IMR-90 (cell line): ENCODE measurements around the gene CTPS2. TPM values are rescaled to one million over a fixed set of nuclear protein-coding genes. Genes with fewer than 3 reads are reported as not detected.

Experiments
- ATAC-seq: fragments of 200-7000 bp; cut with Tn5 transposase; 2 replicates; pipeline ENCODE4 v1.9.1; 2020; ENCODE audit warnings: low read depth, mild to moderate bottlenecking, moderate library complexity
- BruUV-seq: library from RNA; stranded (reverse); fragments of 400-500 nt; replicated peaks from 2 replicates; lab custom pipeline; 2021; lab: Mats Ljungman, UMichigan
- CTCF ChIA-PET: fragments of 300-600 bp; formaldehyde crosslinking; extraction: SDS; loops from one replicate; lab custom pipeline; 2021; ENCODE audit warnings: antibody characterized with exemption; lab: Yijun Ruan, JAX
- POLR2A ChIA-PET: fragments of 300-600 bp; sonication (Branson Sonifier 250); formaldehyde crosslinking; loops from one replicate; lab custom pipeline; 2022; ENCODE audit warnings: antibody characterized with exemption; ENCODE audit not compliant: unreplicated experiment; lab: Charles Lee
- DNase-seq: peaks from one replicate; pipeline ENCODE4 v3.0.0; 2013
- H2AFZ ChIP-seq: replicated peaks from 2 replicates; pipeline ENCODE3; 2013; ENCODE audit warnings: low read length, mild to moderate bottlenecking; ENCODE audit not compliant: poor library complexity
- H2AK5ac ChIP-seq: 2 replicates; pipeline ENCODE4 v1.6.1; 2013; ENCODE audit warnings: low read depth, low read length, inconsistent platforms
- H2AK9ac ChIP-seq: replicated peaks from 2 replicates; pipeline ENCODE3; 2013; ENCODE audit warnings: mild to moderate bottlenecking, low read depth, low read length, moderate library complexity; ENCODE audit not compliant: poor library complexity
- H2BK120ac ChIP-seq: 2 replicates; pipeline ENCODE4 v1.6.1; 2013; ENCODE audit warnings: low read depth, low read length, inconsistent platforms
- H2BK15ac ChIP-seq: 3 replicates; pipeline ENCODE4 v1.6.1; 2013; ENCODE audit warnings: low read depth, low read length, inconsistent platforms
- H2BK20ac ChIP-seq: 2 replicates; pipeline ENCODE4 v1.6.1; 2013; ENCODE audit warnings: low read depth, mild to moderate bottlenecking, inconsistent platforms, low read length, moderate library complexity
- H2BK5ac ChIP-seq: 2 replicates; pipeline ENCODE4 v1.6.1; 2013; ENCODE audit warnings: mild to moderate bottlenecking, low read depth, low read length, inconsistent platforms; ENCODE audit not compliant: poor library complexity, severe bottlenecking
- H3K14ac ChIP-seq: replicated peaks from 2 replicates; pipeline ENCODE4 v1.6.1; 2013; ENCODE audit warnings: low read depth, low read length, inconsistent platforms
- H3K18ac ChIP-seq: 2 replicates; pipeline ENCODE4 v1.6.1; 2013; ENCODE audit warnings: low read depth, low read length, control low read depth
- H3K23ac ChIP-seq: 2 replicates; pipeline ENCODE4 v1.6.1; 2013; ENCODE audit warnings: low read depth, low read length, inconsistent platforms
- H3K27ac ChIP-seq: 2 replicates; pipeline ENCODE4 v1.5.1; 2013; ENCODE audit warnings: mild to moderate bottlenecking, control low read depth, low read length; ENCODE audit not compliant: insufficient read depth
- H3K27me3 ChIP-seq: 2 replicates; pipeline ENCODE4 v1.6.1; 2013; ENCODE audit warnings: low read length; ENCODE audit not compliant: control insufficient read depth, insufficient read depth
- H3K36me3 ChIP-seq: 2 replicates; pipeline ENCODE4 v1.6.1; 2013; ENCODE audit warnings: low read length, mixed read lengths; ENCODE audit not compliant: control insufficient read depth, insufficient read depth
- H3K4ac ChIP-seq: 2 replicates; pipeline ENCODE4 v1.6.1; 2013; ENCODE audit warnings: low read depth, low read length, inconsistent platforms
- H3K4me1 ChIP-seq: 2 replicates; pipeline ENCODE4 v1.6.1; 2013; ENCODE audit warnings: low read length, mixed read lengths; ENCODE audit not compliant: control insufficient read depth, insufficient read depth
- H3K4me2 ChIP-seq: 2 replicates; pipeline ENCODE4 v1.6.1; 2013; ENCODE audit warnings: low read depth, mild to moderate bottlenecking, control low read depth, low read length, moderate library complexity
- H3K4me3 ChIP-seq: 2 replicates; pipeline ENCODE4 v1.5.1; 2013; ENCODE audit warnings: low read depth, mild to moderate bottlenecking, control low read depth, low read length, moderate library complexity; ENCODE audit not compliant: insufficient read depth
- H3K56ac ChIP-seq: 2 replicates; pipeline ENCODE4 v1.6.1; 2013; ENCODE audit warnings: low read length, inconsistent platforms; ENCODE audit not compliant: insufficient read depth; ENCODE audit errors: extremely low read depth
- H3K79me1 ChIP-seq, 2 experiments: 2 replicates each; pipeline ENCODE4 v1.6.1; 2013; ENCODE audit warnings: low read length in 2 of 2, inconsistent platforms in 1 of 2, low read depth in 1 of 2
- H3K9ac ChIP-seq: 2 replicates; pipeline ENCODE4 v1.6.1; 2013; ENCODE audit warnings: low read depth, low read length, control low read depth
- H3K9me1 ChIP-seq: 2 replicates; pipeline ENCODE4 v1.6.1; 2013; ENCODE audit warnings: low read length, inconsistent platforms; ENCODE audit not compliant: insufficient read depth
- H3K9me3 ChIP-seq: 2 replicates; pipeline ENCODE4 v1.6.1; 2013; ENCODE audit warnings: low read length; ENCODE audit not compliant: control insufficient read depth, insufficient read depth
- H4K20me1 ChIP-seq: 2 replicates; pipeline ENCODE4 v1.6.1; 2013; ENCODE audit warnings: low read length, inconsistent platforms; ENCODE audit not compliant: insufficient read depth
- H4K5ac ChIP-seq: 2 replicates; pipeline ENCODE4 v1.6.1; 2013; ENCODE audit warnings: mild to moderate bottlenecking, low read depth, low read length, control low read depth
- H4K8ac ChIP-seq, 2 experiments: 2 replicates each; pipeline ENCODE4 v1.6.1; 2013; ENCODE audit warnings: low read depth in 2 of 2, low read length in 2 of 2, control low read depth in 1 of 2, inconsistent platforms in 1 of 2
- H4K91ac ChIP-seq: 2 replicates; pipeline ENCODE4 v1.6.1; 2013; ENCODE audit warnings: low read depth, low read length, inconsistent platforms; ENCODE audit not compliant: insufficient read depth
- CEBPB ChIP-seq: IDR thresholded peaks from 2 replicates; pipeline ENCODE4 v1.6.1; 2012; ENCODE audit warnings: low read depth, low read length, improper control_type of control experiment
- RFX5 ChIP-seq: IDR thresholded peaks from 2 replicates; pipeline ENCODE4 v1.8.0; 2012; ENCODE audit warnings: low read depth, mild to moderate bottlenecking, low read length, moderate library complexity
- WGBS, 2 experiments: methylation state at CpG; one replicate each; pipeline versions ENCODE4 v1.1.5 to v1.1.7; 2013; ENCODE audit warnings: missing lambda C conversion rate in 2 of 2; ENCODE audit not compliant: insufficient read length in 1 of 2; ENCODE audit errors: extremely low coverage in 2 of 2; 5-methylcytosine and 5-hydroxymethylcytosine counted together
- dilution Hi-C: fragments of 300-500 bp; cut with HindIII; formaldehyde crosslinking; loops from one replicate; pipeline ENCODE4 v1.14.3; 2018; ENCODE audit warnings: low sequenced_read_pairs; ENCODE audit not compliant: unreplicated experiment
- in situ Hi-C: fragments of 300-500 bp; cut with MboI; formaldehyde crosslinking; loops from 3 replicates; pipeline ENCODE4 v1.14.3; 2019; ENCODE audit warnings: low sequenced_read_pairs, inconsistent platforms, mixed read lengths
- intact Hi-C: fragments of 100-400 bp; cut with micrococcal nuclease; formaldehyde crosslinking; loops from 2 replicates; pipeline ENCODE4 v1.10.0; 2022
- polyA plus RNA-seq, 3 experiments: library from polyadenylated mRNA; depleted of rRNA; stranded (reverse); fragments of >200 nt; gene quantifications; 2 replicates each; pipeline ENCODE4 v1.2.3, GENCODE V29; 2012; ENCODE audit warnings: low replicate concordance in 1 of 3
- total RNA-seq: library from RNA; depleted of rRNA; stranded (reverse); fragments of >200 nt; gene quantifications from 2 replicates; pipeline ENCODE4 v1.2.3, GENCODE V29; 2012

The CTPS2 gene
- total and polyA plus RNA-seq, 2 of the 4 experiments (the other 2 are of a cell fraction): 6.0 to 13.1 TPM

- H3K9me1 ChIP-seq: no peaks in the 10 kb centered on the region
- DNase-seq (no peak), ATAC-seq (no peak)
- no peak overlapping the region; the same call in 1 of the 2 replicates for H2BK120ac ChIP-seq
- H3K4ac ChIP-seq: no peak overlapping the region
- no peak overlapping the region for H3K9ac ChIP-seq
- CTCF ChIA-PET: interaction anchor here (0.6 to 0.7 kb wide), 2 partner anchors 138 to 825 kb away, joined by 3 read pairs; no protein-coding TSS in a partner anchor
- peak overlapping the region in 1 of 2 experiments; percentile 54; a peak in 1 of 4 replicates for H4K8ac ChIP-seq
- H2BK5ac ChIP-seq: peak overlapping the region; percentile 3
- POLR2A ChIA-PET: no interaction called here
- 0 out of 2 replicates have a peak, but pooled peaks have one; percentile 15 for TF ChIP-seq CEBPB
- TF ChIP-seq RFX5: no peak
- H3K4me2 ChIP-seq: no peak overlapping the region
- dilution Hi-C loops (no loop called here), in situ Hi-C loops (no loop called here), intact Hi-C loops (no loop called here)
- no peak overlapping the region; the same call in 1 of the 2 replicates for H4K5ac ChIP-seq
- no peak overlapping the region; the same call in 1 of the 2 replicates for H2AK5ac ChIP-seq
- no peak overlapping the region for H2BK15ac ChIP-seq
- H2AFZ ChIP-seq: no peak overlapping the region
- peak overlapping the region; percentile 52; the same call in 1 of the 2 replicates for H3K18ac ChIP-seq
- no peak overlapping the region for H3K27ac ChIP-seq
- no peak overlapping the region for H3K14ac ChIP-seq
- H2AK9ac ChIP-seq: no peak overlapping the region
- H3K4me3 ChIP-seq: no peak overlapping the region
- H3K23ac ChIP-seq: no peak overlapping the region
- H2BK20ac ChIP-seq: no peak overlapping the region
- no peak overlapping the region for H4K91ac ChIP-seq
- no peak overlapping the region for H3K56ac ChIP-seq
- H3K4me1 ChIP-seq: peaks cover 4% of the 10 kb centered on the region; the same call in 1 of the 2 replicates
- WGBS, 2 experiments: 100% methylated on average over 3 of the region's 6 CpGs; no CpG with 5 or more reads in 1 of the 2 experiments
- H4K20me1 ChIP-seq: no peaks in the 10 kb centered on the region
- no peaks in the 10 kb centered on the region; a peak in 1 of 4 replicates for H3K79me1 ChIP-seq
- no TSS peak for BruUV-seq
- no peaks in the 10 kb centered on the region; the same call in 1 of the 2 replicates for H3K36me3 ChIP-seq
- peaks cover 2% of the 10 kb centered on the region for H3K27me3 ChIP-seq
- H3K9me3 ChIP-seq: no peaks in the 10 kb centered on the region; the same call in 1 of the 2 replicates
These were observed 125.9 kb downstream of the CTPS2 start for GRCh38 chrX:16586377-16587112.
